GM12875 (cell line): ENCODE results near the gene ZNF768.

Experiments
- H3K4me3 ChIP-seq: one replicate; pipeline ENCODE4 v1.5.1; 2011; ENCODE audit warnings: low read depth, low read length, control low read depth
- TF ChIP-seq, protein P1 (sequence below): IDR thresholded peaks from 2 replicates; pipeline ENCODE4 v1.5.1; 2011; ENCODE audit warnings: low read depth, mild to moderate bottlenecking, control low read depth, inconsistent platforms, low read length, moderate library complexity, borderline replicate concordance; ENCODE audit not compliant: insufficient read depth

Gene ZNF768

DNA sequence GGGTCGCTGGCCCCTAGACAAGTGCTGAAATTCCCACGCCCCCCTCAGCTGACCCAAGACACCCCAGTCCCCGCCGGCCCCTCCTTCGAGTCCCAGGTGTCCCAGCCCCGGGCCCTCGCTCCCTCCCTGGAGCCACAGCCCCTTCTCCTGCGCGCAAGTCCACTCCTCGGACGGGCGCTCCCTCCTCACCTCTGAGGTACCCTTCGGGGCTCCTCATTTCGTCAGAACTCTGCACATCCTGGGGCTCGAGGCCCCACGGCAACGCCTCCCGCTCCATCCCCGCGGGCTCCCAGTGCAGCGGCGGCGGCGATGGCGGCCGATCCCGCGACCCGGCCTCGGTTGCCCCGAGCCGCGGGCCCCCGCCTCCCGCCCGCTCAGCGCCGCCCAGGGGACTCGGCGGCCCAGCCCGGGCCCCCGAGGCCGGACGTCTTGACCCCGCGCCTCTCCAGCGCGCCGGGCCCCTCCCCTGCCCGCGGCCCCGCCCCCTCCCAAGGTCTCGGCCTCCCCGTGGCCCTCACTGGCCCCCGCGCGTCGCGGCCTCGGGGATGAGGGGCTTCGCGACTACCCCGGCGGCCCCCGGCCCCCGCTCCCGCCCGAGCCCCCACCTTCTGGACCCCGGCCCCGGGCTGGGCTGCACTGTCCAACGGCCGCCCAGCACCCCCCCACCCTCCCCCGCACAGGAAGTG is at the start of gene ZNF768:
Gene ZNF768 (minus strand): TSS at position 430 of the 686 bp plus-strand sequence. CDS start 153 bp downstream, at position 277.
- TF ChIP-seq, protein P1, sequence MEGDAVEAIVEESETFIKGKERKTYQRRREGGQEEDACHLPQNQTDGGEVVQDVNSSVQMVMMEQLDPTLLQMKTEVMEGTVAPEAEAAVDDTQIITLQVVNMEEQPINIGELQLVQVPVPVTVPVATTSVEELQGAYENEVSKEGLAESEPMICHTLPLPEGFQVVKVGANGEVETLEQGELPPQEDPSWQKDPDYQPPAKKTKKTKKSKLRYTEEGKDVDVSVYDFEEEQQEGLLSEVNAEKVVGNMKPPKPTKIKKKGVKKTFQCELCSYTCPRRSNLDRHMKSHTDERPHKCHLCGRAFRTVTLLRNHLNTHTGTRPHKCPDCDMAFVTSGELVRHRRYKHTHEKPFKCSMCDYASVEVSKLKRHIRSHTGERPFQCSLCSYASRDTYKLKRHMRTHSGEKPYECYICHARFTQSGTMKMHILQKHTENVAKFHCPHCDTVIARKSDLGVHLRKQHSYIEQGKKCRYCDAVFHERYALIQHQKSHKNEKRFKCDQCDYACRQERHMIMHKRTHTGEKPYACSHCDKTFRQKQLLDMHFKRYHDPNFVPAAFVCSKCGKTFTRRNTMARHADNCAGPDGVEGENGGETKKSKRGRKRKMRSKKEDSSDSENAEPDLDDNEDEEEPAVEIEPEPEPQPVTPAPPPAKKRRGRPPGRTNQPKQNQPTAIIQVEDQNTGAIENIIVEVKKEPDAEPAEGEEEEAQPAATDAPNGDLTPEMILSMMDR, result no peak
- peak within 1 kb of the TSS; percentile 85 for H3K4me3 ChIP-seq

DNA sequence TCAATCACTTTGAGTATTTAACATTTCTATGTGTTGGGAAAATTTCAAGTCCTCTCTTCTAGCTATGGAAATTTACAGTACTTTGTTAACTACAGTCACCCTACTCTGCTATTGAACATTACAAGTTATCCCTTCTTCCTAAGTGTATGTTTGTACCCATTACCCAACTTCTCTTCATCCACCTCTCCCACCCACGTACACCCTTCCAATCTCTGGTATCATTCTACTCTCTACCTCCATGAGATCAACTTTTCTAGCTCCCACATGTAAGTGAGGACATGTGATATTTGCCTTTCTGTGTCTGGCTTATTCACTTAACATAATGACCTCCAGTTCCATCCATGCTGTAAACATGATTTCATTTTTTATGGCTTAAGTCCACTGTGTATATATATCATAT is 48.3 kb upstream of the ZNF768 start:
- TF ChIP-seq, protein P1, result no peak

DNA sequence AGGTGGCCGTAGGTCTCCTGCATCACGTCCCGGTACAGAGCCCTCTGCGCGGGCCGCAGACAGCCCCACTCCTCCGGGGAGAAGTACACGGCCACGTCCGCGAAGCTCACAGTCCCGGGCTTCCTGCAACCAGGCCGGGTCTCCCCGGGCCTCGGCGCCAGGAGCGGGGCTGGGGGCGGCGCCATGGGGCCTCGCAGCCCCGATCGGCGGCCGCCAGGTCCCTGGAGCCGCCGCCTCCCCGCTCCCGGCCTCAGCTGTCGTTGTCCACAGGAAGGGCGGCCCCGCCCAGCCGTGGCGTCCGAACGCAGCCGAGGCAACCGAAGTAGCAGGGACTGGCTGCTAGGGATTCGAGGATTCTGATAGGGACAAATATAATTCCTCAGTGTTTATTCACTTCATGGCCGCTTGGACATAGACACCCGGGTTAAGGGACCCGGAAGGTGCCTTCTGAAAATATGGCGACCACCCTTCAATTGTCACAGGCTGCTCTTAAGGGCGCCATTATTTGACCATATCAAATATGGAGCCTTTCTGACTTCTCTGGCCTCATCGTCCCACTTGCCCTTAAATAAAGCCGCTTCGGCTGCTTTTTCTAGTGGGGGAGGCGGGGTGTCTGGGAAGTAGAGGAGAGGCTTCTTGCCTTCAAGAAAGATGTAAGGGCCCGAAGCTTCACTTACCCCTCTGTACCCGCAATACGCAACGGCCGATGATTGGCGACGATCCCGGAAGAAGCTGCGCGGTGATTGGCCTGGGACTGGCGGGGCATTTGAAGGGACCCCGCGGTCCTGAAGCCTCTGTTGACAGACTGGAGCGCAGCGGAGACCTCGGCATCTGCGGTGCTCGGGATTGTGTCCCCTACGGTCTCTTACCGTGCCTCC is 45.3 kb upstream of the ZNF768 start, which contains the start of gene ZNF688:
Gene ZNF688 (minus strand): TSS at position 270 of the 878 bp plus-strand sequence. CDS start 85 bp downstream, at position 185.
- TF ChIP-seq, protein P1, result no peak
- peak within 1 kb of the TSS; percentile 82 for H3K4me3 ChIP-seq

More for the DNA sequence above, 48.3 kb upstream of the ZNF768 start:
- no peak overlapping the region for H3K4me3 ChIP-seq

DNA sequence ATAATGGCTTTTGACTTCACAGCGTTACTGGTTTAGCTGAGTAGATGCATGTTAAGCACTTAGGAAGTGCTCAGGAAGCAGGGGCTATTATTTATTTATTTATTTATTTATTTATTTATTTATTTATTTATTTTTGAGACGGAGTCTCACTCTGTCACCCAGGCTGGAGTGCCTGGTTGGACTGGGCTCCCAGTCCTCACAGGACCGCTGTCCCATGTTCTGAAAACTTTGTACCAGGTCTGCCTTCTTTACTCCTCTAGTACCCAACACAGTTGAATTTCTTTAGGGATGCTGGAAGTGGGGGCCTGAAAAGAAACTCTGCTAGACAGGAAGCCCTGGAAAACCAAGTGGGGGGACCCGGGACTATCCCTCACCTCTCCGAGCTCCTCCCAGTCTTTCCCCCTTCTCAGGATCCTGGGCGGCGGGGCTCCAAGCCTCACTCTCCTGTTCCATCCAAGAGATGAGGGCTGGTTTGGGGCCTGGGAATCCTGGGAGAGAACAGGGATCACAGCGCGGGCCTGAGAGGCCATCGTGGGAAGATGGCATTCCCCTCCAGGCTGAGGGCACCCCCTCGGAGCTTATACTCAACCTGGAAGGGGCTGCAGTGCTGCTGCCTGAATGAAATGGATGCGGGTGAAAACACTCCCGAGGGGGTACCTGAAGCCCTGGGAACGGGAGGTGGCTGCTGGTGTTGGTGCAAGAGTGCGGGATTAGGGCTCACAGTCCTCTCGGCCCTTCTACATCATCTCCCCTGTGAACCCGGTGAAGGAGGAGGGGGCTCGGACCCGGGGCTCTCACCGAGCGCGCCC is 44.5 kb upstream of the ZNF768 start:
- TF ChIP-seq, protein P1, result no peak
- H3K4me3 ChIP-seq, result peak overlapping the region; percentile 82

DNA sequence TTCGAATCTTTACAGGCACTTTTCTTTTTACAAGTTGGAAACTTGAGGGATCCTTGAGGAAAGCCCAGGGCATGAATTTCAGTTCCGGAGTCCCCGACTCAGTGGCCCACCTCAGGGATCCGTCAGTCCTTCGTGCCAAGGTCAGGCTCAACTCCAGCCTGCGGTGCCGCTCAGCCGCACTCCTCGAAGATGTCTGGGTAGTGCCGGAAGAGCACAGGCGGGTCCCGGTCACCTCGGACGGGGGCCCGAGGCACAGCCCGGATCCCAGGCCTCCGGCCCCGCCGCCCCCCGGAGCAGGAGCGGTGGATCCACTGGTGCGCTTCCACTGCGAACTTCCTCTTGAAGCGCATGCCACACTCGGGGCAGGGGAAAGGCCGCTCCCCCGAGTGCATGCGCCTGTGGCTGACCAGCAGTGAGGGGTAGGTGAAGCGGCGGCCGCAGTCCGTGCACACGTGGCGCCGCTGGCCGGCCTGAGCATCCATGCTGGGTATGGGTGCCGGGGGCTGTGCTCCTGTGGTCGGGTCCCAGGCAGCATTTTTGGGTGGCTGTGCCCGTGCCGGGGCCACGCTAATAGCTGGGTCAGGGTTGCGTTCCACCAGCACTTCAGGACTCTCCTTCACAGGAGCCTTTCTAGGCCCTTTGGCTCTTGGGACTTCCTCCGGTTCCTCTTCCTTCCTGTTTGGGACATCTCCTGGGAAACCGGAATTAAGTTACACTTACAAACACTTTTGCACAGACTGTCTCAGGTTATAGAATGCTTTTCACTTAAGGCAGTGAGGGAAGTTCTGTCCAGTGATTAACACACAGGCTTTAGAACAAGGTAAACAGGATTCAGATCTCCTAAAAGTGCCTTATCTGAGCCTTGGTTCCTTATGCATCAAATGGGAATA is 43.6 kb upstream of the ZNF768 start:
- TF ChIP-seq, protein P1, result no peak
- no peak overlapping the region for H3K4me3 ChIP-seq

DNA sequence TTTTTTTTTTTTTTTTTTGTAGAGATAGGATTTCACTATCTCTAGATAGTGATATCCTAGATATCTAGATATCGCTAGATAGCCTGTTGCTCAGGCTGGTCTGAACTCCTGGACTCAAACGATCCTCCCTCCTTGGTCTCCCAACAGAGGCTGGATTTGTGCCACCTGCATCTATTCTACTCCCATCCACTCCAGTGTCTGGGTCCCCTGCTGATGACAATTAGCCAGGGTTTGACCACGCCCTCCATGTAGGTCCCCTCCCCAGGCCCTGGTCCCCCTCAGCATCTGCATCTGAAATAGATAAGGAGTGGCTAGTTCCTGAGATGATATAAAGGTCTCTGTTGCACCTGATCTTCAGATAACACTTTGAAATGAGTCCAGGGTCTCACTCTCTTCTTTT is 42.9 kb upstream of the ZNF768 start:
- TF ChIP-seq, protein P1, result no peak
- H3K4me3 ChIP-seq, result no peak overlapping the region
